Muscle of leg (tissue), 11 donors: ENCODE results near the gene HDHD5. TPM values are rescaled to one million over a fixed set of nuclear protein-coding genes. Genes with fewer than 3 reads are reported as not detected.

Experiments used
- DNase-seq: peaks from one replicate; pipeline ENCODE4 v3.0.0; 2013
- H3K27ac ChIP-seq: one replicate; pipeline ENCODE4 v1.5.1; 2013; ENCODE audit warnings: mild to moderate bottlenecking, low read length, control low read depth
- H3K27me3 ChIP-seq: one replicate; pipeline ENCODE4 v1.6.1; 2013; ENCODE audit warnings: low read length; ENCODE audit not compliant: control insufficient read depth, insufficient read depth
- H3K36me3 ChIP-seq: one replicate; pipeline ENCODE4 v1.6.1; 2013; ENCODE audit warnings: low read length; ENCODE audit not compliant: control insufficient read depth, insufficient read depth
- H3K4me1 ChIP-seq: one replicate; pipeline ENCODE4 v1.6.1; 2013; ENCODE audit warnings: low read length; ENCODE audit not compliant: control insufficient read depth, insufficient read depth
- H3K4me3 ChIP-seq: one replicate; pipeline ENCODE4 v1.5.1; 2013; ENCODE audit warnings: low read length, control low read depth
- H3K9me3 ChIP-seq: replicated peaks from 2 replicates; pipeline ENCODE4 v1.6.1; 2013; ENCODE audit warnings: low read depth, low read length; ENCODE audit not compliant: control insufficient read depth
- WGBS: methylation state at CpG from one replicate; pipeline ENCODE4 v1.1.5; 2013; ENCODE audit warnings: missing lambda C conversion rate; ENCODE audit not compliant: insufficient coverage; 5-methylcytosine and 5-hydroxymethylcytosine counted together
- polyA plus RNA-seq, 8 donors: library from polyadenylated mRNA; unstranded; fragments of 120-200 nt; gene quantifications; one replicate each; pipeline versions ENCODE4 v1.2.1 to v1.2.3, GENCODE V29; 2013; ENCODE audit warnings: inconsistent platforms in 1 of 8, low replicate concordance in 1 of 8; ENCODE audit not compliant: insufficient read length in 8 of 8, insufficient read depth in 1 of 8
- total RNA-seq: library from RNA; stranded (reverse); fragments of 120-200 nt; gene quantifications from one replicate; pipeline ENCODE4 v1.2.4, GENCODE V29; 2013

The HDHD5 gene
- total and polyA plus RNA-seq, 9 donors = 35.7 to 50.0 (median 46.0) TPM

DNA sequence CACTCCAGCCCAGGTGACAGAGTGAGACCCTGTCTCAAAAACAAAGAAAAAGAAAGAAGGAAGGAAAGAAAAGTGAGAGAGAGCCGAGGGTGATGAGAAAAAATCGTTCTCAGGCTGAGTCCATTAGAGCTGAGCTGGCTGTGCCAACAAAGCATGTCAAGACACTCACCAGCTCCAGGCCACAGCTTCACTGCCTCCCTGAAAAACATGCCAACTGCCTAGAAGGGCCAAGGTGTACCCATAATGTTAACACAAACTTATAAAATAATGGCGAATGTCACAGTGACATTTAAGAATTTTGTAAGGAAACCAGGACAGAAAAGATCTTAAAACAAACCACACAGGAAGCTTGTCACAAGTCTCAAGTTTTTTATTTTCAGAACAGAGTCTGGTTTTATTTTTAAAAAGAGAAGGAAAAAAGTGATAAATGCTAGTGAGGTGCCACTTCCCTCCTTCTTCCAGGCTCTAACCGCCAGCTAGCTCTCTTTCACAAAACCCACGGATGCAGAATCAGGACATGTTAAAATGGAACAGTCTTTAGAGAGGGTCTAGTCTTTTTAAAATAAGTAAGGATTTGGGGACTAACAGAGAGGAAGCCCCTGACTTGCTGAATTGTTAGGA, 43.0 kb downstream of the HDHD5 start:
- Histone ChIP-seq H3K4me1 (peaks cover 24% of the 10 kb centered on the region), H3K36me3 (no peaks in the 10 kb centered on the region), H3K27me3 (peaks cover 6% of the 10 kb centered on the region), H3K4me3 (no peak overlapping the region), H3K27ac (no peak overlapping the region), H3K9me3 (no peaks in the 10 kb centered on the region)
- DNase-seq = no peak
- no CpG with 5 or more reads among the region's 5 CpGs for WGBS

DNA sequence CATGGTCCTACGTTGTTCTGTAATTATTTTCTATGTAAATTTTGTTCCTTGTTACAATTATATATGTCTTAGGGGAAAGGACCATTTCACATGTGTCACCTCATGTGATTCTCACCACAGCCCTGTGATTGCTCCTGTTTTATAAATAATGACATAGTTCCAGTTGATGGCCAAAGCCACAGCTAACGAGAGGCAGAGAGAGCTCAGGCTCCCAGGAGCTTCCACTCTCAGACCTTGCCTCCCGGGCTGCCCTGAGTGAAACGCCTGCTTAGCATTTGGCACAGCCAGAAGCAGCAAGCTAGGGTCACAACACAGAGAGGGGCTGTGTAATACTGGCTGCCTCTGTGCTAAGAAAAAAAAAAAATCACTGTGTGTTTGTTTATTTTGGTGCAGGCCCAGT, 43.8 kb downstream of the HDHD5 start:
- no peak overlapping the region for H3K27ac ChIP-seq
- peaks cover 24% of the 10 kb centered on the region for H3K4me1 ChIP-seq
- H3K27me3 ChIP-seq = peaks cover 6% of the 10 kb centered on the region
- no peak overlapping the region for H3K4me3 ChIP-seq
- no peaks in the 10 kb centered on the region for H3K9me3 ChIP-seq
- no peaks in the 10 kb centered on the region for H3K36me3 ChIP-seq
- no peak for DNase-seq
- 31% methylated on average over 2 of the region's 4 CpGs for WGBS

DNA sequence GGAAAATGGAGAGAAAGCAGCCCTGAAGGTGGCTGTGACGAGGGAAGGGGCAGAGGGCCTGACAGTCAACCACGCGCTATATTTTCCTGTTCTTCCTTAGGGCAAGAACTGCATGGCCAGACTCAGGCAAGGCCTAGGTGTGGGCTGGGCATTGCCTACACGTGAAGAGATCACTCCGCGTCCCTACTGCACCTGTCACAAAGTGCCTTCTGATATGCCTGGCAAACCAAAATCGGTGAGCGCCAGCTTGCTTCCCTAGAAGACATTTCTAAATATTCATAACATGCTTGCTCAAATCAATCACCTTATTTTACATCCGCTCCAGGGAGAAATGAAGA, 44.2 kb downstream of the HDHD5 start:
- WGBS = 75% methylated on average over 5 of the region's 9 CpGs
- Histone ChIP-seq H3K27ac (no peak overlapping the region), H3K27me3 (peaks cover 6% of the 10 kb centered on the region)

DNA sequence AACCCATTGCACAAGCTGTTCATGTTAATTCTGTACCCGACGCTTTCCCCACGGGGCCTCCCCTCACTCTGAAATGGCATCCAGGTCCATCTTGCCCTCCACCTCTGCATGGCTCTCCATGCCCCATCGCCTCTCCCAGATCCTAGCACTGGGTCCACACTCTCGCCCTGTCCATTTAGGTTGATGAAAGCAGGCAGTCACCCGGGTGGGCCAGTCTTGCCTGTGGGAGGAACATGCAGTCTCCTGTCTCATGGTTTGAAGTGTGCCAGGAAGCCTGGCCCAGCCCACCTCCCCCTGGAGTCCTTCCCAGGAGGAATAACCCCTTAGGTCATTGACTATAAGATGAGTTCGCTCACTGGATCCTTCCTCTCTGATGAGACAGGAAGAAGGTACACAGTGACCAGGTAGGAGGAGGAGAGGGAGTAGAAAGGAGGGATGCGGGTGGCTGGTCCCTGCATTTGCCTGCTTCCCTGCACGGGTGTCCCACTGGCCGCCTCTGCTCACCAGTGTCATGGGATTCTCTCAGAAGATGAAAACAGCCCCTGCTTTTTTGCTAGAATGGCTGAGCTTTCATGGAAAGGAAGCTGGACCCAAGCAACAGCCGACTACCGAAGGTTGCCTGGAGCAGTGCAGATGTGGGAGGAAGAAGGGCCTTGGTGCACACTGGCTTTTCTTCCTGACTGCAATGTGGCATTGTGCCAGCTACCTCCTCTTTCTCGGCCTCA, 44.7 kb downstream of the HDHD5 start:
- DNase-seq = no peak
- Histone ChIP-seq H3K27me3 (peaks cover 3% of the 10 kb centered on the region), H3K4me1 (peaks cover 22% of the 10 kb centered on the region), H3K9me3 (no peaks in the 10 kb centered on the region), H3K4me3 (no peak overlapping the region), H3K27ac (no peak overlapping the region), H3K36me3 (peaks cover 4% of the 10 kb centered on the region)
- WGBS = 65% methylated on average over 11 of the region's 13 CpGs

More for the DNA sequence above, 44.2 kb downstream of the HDHD5 start:
- no peak overlapping the region for H3K4me3 ChIP-seq
- no peak for DNase-seq
- peaks cover 24% of the 10 kb centered on the region for H3K4me1 ChIP-seq
- no peaks in the 10 kb centered on the region for H3K36me3 ChIP-seq
- H3K9me3 ChIP-seq = no peaks in the 10 kb centered on the region

DNA sequence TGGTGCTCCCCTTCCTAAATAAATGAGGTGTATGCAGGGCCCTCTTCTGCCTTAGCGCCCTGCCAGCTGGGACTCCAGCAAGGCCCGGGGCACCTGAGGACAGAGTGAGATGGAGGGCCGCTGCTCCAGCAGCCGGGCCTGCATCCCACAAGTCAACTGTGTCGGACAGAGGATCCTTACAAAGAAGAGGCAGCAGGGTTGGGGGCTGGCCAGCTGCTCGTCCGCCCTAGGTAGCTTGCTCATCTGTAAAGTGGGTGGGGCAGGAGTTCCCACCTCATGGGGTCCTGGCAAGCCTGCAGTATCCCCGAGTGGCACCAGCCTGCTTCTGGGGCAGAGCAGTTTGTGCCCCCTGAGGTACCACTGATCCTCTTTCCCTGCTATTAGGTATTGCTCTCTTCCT, 45.5 kb downstream of the HDHD5 start:
- Histone ChIP-seq H3K27me3 (peaks cover 3% of the 10 kb centered on the region), H3K27ac (no peak overlapping the region), H3K4me3 (no peak overlapping the region), H3K9me3 (no peaks in the 10 kb centered on the region), H3K36me3 (peaks cover 7% of the 10 kb centered on the region), H3K4me1 (peaks cover 16% of the 10 kb centered on the region)
- no peak for DNase-seq
- 82% methylated on average over 5 of the region's 8 CpGs for WGBS

DNA sequence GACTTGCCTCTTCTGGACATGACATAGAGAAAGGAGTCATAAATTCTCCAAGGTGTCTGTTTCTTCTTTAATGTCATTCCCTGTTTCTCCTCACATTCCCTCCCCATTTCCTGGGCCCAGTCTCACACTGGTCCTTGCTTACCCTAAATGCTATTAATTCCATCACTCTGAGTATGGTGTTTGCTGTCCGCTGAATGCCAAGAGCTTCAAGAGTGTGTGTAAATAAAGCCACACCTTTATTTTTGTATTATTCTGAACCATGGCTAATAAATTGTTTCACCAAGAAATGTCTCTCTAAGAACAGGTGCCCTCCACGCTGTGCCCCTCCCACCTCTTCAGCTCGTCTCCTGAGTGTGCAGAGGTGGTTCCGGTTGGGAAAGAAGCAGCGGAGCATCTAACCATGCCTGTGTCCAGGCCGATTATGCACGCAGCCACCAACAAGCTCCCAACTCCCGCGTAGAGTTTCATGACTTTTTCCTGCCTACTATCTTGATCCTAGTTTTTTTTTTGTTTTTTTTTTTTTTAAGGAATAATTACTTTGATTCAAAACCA, 46.5 kb downstream of the HDHD5 start:
- Histone ChIP-seq H3K9me3 (no peaks in the 10 kb centered on the region), H3K4me3 (no peak overlapping the region), H3K27ac (no peak overlapping the region), H3K4me1 (peaks cover 8% of the 10 kb centered on the region), H3K27me3 (peaks cover 3% of the 10 kb centered on the region), H3K36me3 (peaks cover 8% of the 10 kb centered on the region)
- DNase-seq = no peak
- WGBS = no CpG with 5 or more reads among the region's 9 CpGs

DNA sequence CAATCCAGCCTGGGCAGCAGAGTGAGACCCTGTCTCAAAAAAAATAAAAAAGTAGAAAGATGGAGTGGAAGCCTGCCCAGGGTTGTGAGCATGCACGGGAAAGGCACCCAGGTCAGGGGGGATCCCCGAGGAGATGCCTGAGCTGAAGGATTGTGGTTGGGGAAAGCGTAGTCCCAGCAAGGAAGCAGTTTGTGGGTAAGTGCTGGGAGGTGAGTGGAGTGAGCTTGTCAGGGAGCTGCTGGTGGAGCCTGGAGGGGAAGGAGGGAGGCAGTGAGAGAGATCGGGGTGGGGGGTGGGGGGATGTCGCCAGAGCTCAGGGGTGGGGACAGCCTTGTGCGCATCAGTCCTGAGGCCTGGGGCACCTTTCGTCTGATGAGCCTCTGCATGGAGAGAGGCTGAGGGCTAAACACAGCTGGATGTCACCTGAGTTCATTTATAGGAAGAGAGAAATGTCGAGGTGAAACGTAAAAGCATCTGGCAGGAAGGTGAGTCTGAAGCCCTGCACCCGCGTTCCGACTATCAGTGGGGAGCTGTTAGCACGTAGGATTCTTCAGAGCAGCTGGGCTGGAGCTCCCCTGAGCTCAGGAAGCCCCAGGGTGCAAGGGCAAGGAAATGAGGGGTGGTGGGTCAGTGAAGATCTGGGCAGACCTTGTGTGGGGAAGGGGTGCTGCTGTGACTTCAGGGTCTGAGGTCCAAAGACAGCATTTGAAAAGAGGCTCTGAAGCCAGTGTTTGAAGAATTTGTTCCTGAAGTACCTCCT, 48.1 kb downstream of the HDHD5 start:
- Histone ChIP-seq H3K27me3 (no peaks in the 10 kb centered on the region), H3K36me3 (peaks cover 18% of the 10 kb centered on the region), H3K9me3 (no peaks in the 10 kb centered on the region), H3K27ac (no peak overlapping the region), H3K4me1 (no peaks in the 10 kb centered on the region), H3K4me3 (no peak overlapping the region)
- no peak for DNase-seq
- WGBS = 61% methylated on average over 13 of the region's 13 CpGs

DNA sequence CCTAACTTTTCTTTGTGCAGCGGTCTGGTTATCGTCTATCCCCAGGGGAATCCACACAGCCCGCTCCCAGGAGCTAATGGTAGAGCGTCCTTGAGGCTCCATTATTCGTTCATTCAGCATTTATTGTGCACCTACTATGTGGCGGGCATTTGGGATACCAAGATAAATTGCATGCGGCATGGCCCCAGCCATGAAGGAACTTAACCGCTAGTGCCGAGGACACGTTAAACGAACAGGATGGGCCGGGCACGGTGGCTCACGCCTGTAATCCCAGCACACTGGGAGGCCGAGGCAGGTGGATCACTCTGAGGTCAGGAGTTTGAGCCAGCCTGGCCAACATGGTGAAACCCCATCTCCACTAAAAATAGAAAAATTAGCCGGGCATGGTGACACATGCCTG, 49.1 kb downstream of the HDHD5 start:
- H3K9me3 ChIP-seq = no peaks in the 10 kb centered on the region
- no peak for DNase-seq
- H3K4me3 ChIP-seq = no peak overlapping the region
- WGBS = 81% methylated on average over 13 of the region's 16 CpGs
- H3K27ac ChIP-seq = no peak overlapping the region
- no peaks in the 10 kb centered on the region for H3K4me1 ChIP-seq
- no peaks in the 10 kb centered on the region for H3K27me3 ChIP-seq
- peaks cover 26% of the 10 kb centered on the region for H3K36me3 ChIP-seq

DNA sequence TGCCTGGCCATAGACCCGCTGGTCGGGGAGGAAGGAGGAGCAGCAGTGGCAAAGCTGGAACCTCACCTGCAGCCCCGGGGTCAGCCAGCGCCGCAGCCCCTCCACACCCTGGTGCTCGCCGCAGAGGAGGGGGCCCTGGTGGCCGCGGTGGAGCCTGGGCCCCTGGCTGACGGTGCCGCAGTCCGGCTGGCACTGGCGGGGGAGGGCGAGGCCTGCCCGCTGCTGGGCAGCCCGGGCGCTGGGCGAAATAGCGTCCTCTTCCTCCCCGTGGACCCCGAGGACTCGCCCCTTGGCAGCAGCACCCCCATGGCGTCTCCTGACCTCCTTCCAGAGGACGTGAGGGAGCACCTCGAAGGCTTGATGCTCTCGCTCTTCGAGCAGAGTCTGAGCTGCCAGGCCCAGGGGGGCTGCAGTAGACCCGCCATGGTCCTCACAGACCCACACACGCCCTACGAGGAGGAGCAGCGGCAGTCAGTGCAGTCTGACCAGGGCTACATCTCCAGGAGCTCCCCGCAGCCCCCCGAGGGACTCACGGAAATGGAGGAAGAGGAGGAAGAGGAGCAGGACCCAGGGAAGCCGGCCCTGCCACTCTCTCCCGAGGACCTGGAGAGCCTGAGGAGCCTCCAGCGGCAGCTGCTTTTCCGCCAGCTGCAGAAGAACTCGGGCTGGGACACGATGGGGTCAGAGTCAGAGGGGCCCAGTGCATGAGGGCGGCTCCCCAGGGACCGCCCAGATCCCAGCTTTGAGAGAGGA, 49.8 kb downstream of the HDHD5 start:
- Histone ChIP-seq H3K27me3 (no peaks in the 10 kb centered on the region), H3K4me3 (no peak overlapping the region), H3K27ac (no peak overlapping the region), H3K4me1 (no peaks in the 10 kb centered on the region), H3K36me3 (peaks cover 30% of the 10 kb centered on the region), H3K9me3 (no peaks in the 10 kb centered on the region)
- WGBS = 87% methylated on average over 37 of the region's 42 CpGs
- DNase-seq = no peak
